Measurements from ENCODE around the gene DCAF12.

DCAF12 gene

GRCh38 chr9:34124926-34125325 is 1.6 kb downstream of the DCAF12 start:
- no peak for DNase-seq

GRCh38 chr9:34124099-34124498 is 2.4 kb downstream of the DCAF12 start:
- DNase-seq: no peak

DNA sequence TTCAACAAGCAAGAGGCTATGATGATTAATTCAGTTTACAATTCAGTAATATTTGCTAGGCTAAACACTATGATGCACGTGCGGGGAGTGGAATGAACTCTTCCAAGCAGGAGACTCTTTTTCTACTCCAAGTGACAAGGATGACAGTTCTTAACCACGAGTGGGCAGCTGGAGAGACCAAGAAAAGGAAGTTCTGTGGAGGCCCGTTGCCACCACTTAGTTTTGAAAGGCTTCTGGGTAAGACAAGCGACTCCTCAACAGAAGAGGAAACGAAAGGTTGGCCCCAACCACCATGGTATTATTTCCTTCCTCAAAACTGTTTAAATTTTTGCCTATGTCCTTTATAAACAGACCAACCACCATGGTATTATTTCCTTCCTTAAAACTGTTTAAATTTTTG is 2.8 kb downstream of the DCAF12 start:
- DNase-seq: no peak

- no peak for DNase-seq
Observed at GRCh38 chr9:34121996-34122395, 4.5 kb downstream of the DCAF12 start.

- DNase-seq: no peak
Observed at GRCh38 chr9:34119713-34120112, 6.8 kb downstream of the DCAF12 start.

DNA sequence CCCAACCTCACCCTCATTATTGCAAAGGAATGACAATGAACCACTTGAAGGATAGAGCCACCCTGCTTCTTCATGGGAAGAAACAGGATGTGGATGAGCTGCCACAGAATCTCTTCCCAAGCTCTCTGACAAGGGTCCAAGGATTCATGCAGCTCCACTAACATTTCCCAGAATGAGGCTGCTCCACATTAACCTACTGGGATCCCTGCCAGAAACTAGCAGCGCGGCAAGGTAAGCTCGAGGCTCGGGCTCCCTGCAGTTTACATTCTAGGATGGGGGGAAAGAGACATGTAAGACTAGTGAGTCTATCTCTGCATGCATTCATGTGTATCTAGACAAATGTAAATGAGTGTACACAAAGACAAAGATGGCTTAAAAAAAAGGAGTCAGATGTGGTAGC is 12.1 kb downstream of the DCAF12 start:
- no peak for DNase-seq

- DNase-seq: no peak
Observed at GRCh38 chr9:34106110-34106509, 20.4 kb downstream of the DCAF12 start.

GRCh38 chr9:34102796-34103195 is 23.7 kb downstream of the DCAF12 start:
- no peak for DNase-seq

GRCh38 chr9:34098307-34098706 is 28.2 kb downstream of the DCAF12 start:
- no peak for DNase-seq

DNA sequence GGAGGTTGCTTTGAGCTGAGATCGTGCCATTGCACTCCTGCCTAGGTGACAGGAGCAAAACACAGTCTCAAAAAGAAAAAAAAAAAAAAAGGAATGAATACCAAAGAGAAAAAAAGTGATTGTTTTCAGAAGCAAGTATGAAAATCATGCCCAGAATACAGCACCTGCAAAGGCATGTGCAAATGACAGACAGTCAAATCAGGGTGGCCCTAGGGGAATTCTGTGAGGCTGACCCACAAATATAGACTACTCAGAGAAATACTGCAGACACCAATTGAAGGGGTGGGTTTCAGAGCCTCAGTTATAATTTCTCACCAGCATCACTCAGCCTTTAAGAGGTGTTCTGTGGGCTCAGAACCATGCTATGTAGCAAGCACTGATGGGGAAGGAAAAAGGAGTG is 28.6 kb downstream of the DCAF12 start:
- no peak for DNase-seq

GRCh38 chr9:34096751-34097150 is 29.7 kb downstream of the DCAF12 start:
- DNase-seq: no peak

GRCh38 chr9:34093578-34093977 is 32.9 kb downstream of the DCAF12 start:
- DNase-seq: no peak

DNA sequence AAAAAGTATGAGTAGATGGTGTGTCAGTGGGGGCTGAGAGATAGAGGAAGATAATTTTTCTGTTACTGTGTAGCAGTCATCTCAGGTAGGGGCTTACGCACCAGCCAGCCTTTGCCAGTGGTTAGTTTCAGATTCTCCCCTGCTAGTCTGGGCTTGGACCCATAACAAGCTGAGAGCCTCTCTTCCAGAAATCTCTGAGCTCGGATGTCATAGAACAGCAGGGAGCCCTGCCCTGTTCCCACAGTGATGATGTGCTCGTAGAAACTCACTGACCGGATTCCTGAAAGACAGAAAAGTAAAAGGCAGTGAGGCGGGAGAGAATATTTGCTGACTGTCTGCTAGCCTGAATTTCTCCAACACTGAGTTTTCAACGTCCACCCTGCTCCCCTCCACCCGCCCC is 37.2 kb downstream of the DCAF12 start:
- no peak for DNase-seq

DNA sequence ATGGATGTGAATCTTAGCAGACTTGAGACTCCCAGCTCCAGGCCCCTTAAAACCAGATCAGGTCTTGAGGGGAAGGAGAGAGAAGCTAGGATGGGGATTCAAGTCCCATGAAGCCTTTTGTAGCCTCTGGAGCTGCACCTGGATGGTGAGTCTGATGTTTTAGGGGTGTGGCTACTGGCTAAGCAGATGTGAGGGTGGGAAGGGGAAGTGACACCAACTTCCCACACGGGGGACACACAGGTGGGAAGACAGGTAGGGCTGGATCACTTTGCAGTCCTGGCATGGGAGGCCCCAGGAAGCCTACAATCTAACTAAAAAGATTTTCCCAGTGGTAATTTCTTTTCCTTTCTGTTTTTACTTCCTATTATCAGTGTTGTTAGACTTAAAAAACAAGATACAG is 39.1 kb downstream of the DCAF12 start:
- DNase-seq: no peak

DNA sequence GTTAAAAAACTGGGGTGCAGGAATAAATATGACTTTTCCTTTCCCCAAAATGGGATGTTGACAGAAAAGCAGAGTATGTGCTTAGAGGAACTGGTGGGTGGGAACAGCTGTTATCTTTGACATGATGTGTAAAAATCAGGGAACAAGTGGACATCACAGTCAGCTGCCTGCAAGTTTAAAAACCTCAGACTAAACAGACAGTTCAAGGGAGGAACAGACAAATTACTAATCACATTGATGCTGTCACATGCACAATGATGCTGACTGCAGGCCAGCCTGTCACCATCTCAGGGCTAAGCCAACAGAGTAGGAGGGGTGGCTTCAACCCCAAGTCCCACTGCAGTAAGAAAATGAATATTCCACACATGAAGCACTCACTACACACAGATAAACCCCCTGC is 39.6 kb downstream of the DCAF12 start:
- no peak for DNase-seq

DNA sequence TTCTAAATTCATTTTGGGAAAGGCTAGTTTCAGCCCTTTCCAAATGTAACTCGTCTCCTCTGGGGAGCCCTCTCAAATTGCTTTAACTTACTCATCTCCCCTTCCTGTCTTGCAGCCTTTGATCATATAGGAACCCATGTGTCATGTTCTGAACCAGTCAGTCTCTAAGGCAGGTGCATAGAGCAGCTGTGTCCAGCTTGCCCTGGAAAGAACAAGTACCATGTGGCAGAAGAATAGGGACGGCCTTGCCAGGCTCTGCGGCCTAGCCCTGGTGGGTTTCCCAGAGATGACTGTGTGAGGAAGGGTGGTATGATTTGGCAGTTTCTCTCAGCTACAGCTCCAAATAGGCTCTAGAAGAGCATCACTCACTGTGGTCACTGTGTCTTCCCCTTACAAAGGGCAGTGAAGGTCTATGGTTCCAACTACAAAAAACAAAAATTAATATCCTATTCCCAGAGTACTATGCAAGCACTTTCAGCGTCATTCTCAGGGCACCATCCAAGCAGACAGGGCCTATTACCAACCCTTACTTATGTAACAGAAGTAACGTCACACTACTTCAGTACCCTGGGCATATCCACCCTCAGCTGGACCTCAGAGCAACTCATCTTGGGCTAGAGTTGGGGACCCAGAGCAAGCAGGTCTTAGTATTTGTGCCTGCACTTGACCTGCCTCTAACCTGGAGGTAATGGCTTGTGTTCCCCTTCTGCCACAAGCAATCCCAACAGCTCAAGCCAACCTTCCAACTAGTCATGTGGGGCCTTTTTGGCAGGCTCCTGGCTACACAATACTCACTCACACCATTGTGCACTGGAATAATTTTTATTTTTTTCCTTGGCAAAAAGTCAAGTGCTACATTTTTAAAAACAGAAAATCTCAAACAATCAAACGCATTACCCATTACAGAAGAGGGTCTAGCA is 40.7 kb downstream of the DCAF12 start:
- DNase-seq: no peak

DNA sequence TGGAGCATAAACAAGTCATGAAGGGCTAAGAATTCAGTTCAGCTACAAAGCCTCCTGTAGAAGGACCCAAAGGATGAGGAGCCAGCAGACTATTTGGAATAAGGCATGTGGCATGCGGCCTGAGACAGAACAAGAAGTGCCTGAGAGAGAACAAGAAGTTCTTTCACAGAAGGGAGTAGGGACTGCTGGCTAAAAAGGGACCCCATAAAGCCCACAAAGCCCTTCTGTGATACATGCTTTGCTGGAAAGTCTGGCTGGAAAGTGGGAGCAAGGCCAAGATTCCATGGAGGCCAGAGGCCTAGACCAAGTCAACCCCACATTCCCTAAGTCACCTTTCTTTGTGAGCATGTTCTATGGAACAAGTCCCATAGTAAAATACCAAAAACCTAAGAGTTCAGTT is 41.9 kb downstream of the DCAF12 start:
- no peak for DNase-seq

DNA sequence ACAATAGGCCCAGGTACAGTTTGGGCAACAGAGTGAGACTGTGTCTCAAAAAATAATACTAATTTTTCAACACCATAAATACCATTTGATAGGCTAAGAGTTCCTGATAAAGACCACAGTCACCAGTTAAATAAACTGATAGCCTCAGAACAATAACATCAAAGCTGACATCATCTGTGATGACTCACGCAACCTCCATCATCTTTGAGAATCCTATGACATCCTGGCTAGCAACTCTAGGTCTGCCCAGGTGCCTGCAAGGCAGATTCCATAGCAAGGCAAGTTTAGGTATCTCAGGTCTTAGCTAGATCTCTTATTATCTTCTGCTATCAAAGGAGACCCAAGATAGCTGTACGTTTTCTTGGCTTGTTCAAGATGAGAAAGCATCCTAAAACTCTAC is 47.3 kb downstream of the DCAF12 start:
- no peak for DNase-seq

DNA sequence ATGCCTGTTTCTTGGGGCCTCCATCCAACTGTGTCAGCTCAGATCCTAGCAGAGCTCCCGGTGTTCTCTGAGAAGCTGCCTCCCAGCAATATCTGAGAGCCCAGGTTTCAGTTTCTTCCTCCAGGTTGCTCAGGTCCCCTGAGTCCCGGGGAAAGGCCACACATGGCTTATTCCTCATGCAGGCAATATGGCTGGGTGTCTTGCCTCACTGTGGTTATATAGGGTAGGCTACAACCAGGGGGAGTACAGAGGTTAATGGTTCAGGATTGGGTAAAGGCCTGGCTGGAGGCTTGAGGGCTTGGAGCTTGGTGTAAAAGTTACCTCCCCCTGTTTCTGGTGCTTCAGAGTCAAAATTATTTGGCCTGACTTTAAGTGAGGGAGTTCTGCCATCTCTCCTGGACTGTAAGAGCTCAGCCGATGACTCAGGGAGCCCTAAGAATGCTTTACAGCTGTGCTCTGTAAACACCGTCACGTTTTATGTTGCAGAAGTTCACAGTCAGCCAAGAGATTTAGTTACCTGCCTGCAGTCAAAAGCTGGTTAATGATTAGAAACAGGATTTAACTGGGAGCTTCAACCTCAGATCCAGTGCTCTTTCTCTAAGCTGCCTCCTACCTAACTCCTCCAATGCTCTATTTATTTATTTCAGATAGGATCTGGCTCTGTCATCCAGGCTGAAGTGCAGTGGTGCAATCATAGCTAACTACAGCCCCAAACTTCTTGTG is 53.5 kb downstream of the DCAF12 start:
- DNase-seq: no peak

DNA sequence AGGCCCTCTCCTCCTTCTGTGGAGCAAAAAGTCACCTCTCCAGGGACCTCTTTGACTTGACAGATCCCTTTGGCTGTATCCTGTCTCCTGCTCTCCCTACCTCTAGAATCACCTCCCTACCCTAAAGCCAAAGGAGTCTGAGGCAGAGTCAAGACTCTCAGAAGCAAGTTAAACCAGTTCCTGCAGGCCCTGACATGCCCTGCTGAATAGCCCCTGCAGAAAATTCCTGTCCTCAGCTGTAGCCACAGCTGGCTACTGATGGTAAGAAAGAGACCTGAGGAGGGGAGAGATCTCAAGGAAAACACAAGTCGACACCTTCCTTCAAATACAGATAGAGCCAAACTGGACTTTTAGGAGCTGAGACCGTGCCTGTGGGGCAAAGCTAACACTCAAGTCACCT is 54.1 kb downstream of the DCAF12 start:
- no peak for DNase-seq

DNA sequence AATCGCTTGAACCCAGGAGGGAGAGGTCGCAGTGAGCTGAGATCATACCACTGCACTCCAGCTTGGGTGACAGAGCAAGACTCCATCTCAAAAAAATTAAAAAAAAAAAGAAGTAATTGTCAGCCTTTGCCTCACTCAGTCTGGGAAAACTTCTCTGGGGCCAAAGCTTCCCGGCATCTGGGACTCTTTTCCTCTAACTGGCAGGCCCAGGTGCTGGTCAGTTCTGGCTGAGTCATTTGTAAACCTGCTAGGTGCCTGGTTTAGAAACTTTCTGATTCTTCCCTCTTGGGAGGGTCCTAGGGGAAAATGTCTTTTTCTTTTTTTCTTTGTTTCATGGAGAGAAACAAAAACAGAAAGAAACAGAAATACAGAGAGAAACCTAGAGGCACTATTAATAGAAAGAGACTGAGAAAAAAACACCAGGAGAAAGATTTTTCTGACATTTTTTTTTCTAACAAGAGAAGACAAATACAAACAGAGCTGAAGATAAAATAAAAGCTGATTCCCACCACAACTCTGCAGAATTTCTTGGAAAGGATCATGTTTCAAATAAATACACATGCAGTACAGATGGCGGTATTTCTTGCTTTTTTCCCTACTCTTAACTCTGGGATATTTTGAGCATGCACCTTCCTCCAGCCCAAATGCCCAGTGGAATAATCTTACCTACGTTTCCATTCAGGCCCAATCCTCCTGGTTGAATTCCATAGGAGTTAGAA is 55.7 kb downstream of the DCAF12 start:
- DNase-seq: no peak

DNA sequence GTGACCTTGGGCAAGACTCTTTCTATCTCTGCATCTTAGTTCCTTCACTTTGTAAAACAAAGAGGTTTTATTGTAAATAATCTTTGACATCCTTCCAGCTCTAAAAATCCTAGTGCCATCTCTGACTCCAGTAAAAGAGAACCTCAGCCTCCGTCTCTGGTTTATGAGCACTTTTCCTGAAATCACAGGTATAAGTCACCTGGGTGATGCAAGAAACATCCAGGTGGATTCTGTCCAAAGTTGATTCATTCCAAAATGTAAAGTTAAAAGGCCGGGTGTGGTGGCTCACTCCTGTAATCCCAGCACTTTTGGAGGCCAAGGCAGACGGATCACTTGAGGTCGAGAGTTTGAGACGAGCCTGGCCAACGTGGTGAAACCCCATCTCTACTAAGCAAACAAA is 56.7 kb downstream of the DCAF12 start:
- no peak for DNase-seq

- DNase-seq: no peak
Observed at GRCh38 chr9:34065541-34065940, 61.0 kb downstream of the DCAF12 start.

- DNase-seq: no peak
Observed at GRCh38 chr9:34059954-34060353, 66.5 kb downstream of the DCAF12 start.
